Coronary artery (tissue), 2 donors: ENCODE results near the gene ARHGEF3.
A peak's percentile ranks its signal among the peaks of the same experiment; 100 is the strongest.

Experiments used
- DNase-seq: peaks from one replicate; pipeline ENCODE4 v3.0.0-alpha.2; 2017; ENCODE audit warnings: low spot score
- H3K27ac ChIP-seq, 2 donors: fragments of 200-600 bp; sonication (generic); one replicate each; pipeline ENCODE4 v1.5.1; 2016 to 2019
- H3K4me3 ChIP-seq: fragments of 200-600 bp; sonication (generic); 2 replicates; pipeline ENCODE4 v1.5.1; 2016; ENCODE audit warnings: mild to moderate bottlenecking, moderate library complexity
- TF ChIP-seq, protein P1 (sequence below): fragments of 200-600 bp; sonication (generic); IDR thresholded peaks from one replicate; pipeline ENCODE4 v1.5.1; 2019; ENCODE audit warnings: antibody characterized with exemption

ARHGEF3 gene

GRCh38 chr3:56787258-56787775, 14.4 kb downstream of the ARHGEF3 start:
- H3K4me3 ChIP-seq, result no peak overlapping the region
- H3K27ac ChIP-seq, result no peak overlapping the region
- no peak for DNase-seq
- TF ChIP-seq, protein P1, sequence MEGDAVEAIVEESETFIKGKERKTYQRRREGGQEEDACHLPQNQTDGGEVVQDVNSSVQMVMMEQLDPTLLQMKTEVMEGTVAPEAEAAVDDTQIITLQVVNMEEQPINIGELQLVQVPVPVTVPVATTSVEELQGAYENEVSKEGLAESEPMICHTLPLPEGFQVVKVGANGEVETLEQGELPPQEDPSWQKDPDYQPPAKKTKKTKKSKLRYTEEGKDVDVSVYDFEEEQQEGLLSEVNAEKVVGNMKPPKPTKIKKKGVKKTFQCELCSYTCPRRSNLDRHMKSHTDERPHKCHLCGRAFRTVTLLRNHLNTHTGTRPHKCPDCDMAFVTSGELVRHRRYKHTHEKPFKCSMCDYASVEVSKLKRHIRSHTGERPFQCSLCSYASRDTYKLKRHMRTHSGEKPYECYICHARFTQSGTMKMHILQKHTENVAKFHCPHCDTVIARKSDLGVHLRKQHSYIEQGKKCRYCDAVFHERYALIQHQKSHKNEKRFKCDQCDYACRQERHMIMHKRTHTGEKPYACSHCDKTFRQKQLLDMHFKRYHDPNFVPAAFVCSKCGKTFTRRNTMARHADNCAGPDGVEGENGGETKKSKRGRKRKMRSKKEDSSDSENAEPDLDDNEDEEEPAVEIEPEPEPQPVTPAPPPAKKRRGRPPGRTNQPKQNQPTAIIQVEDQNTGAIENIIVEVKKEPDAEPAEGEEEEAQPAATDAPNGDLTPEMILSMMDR, result no peak

DNA sequence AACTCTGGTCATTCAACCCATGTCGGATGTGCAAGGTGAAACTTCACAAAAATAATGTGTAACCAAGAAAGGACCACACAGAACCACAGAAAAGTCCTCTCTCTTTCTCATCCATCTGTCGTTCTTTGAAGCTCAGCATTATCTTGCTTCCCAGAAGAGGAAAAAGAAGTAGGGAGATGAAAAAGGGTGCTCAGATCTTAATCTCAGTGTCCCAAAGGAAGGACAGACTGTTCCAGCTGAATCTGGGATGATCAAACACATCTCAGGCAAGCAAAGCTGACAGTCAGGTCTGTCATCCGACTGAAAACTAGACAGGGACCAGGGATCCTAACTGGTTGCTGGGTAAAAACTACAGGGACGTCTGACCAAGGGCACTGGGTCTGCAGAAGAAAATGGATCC, 16.2 kb downstream of the ARHGEF3 start:
- TF ChIP-seq, protein P1, result no peak
- no peak for DNase-seq
- peak overlapping the region in 1 of 2 donors; percentile 46 for H3K27ac ChIP-seq
- no peak overlapping the region for H3K4me3 ChIP-seq

- TF ChIP-seq, protein P1, result no peak
- no peak for DNase-seq
- Histone ChIP-seq H3K27ac (peak overlapping the region; percentile 22 to 46), H3K4me3 (no peak overlapping the region)
Measured at GRCh38 chr3:56784448-56785001, 17.2 kb downstream of the ARHGEF3 start.

GRCh38 chr3:56783644-56784447, 17.9 kb downstream of the ARHGEF3 start:
- Histone ChIP-seq H3K27ac (peak overlapping the region; percentile 22 to 46), H3K4me3 (peak overlapping the region; percentile 17)
- TF ChIP-seq, protein P1, result no peak
- no peak for DNase-seq

DNA sequence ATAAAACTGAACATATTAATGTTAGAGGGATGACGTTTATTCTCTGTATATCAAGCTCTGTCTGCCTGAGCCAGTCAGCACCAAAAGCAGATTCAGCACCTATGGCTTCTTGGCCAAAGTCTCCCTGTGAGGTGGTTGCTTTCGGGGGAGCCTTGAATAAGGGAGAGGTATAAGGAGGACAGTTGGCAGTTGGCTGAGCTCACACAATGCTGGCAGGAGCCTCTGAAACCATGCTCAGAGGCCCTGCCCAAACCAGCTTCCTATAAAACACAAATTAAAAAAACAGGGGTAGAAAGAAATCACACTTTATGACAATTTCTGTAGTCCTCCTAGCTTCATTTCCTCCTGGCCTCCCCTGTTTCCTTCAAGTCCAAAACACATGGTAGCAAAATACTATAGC, 18.8 kb downstream of the ARHGEF3 start:
- Histone ChIP-seq H3K4me3 (peak overlapping the region; percentile 17), H3K27ac (peak overlapping the region; percentile 10 to 46)
- TF ChIP-seq, protein P1, result no peak
- no peak for DNase-seq

- Histone ChIP-seq H3K27ac (no peak overlapping the region), H3K4me3 (no peak overlapping the region)
- DNase-seq, result no peak
- TF ChIP-seq, protein P1, result no peak
Measured at GRCh38 chr3:56782215-56782614, 19.5 kb downstream of the ARHGEF3 start.
